Esophagus squamous epithelium (tissue), 4 donors: Measurements from ENCODE around the gene COL7A1.

Experiments
- CTCF ChIP-seq, 6 experiments: fragments of 450-650 bp in 4 of 6; fragments of 200-600 bp in 2 of 6; sonication (generic) in 2 of 6; IDR thresholded peaks; one replicate each; pipeline ENCODE4 v1.5.1; 2016 to 2019; ENCODE audit warnings: antibody characterized with exemption in 6 of 6, mild to moderate bottlenecking in 4 of 6, moderate library complexity in 4 of 6
- POLR2A ChIP-seq, 4 donors: fragments of 450-650 bp; IDR thresholded peaks; one replicate each; pipeline ENCODE4 v1.6.1; 2017; ENCODE audit warnings: antibody characterized with exemption in 4 of 4, mild to moderate bottlenecking in 4 of 4, moderate library complexity in 3 of 4

- TF ChIP-seq POLR2A (IDR thresholded peaks at IDR 0.05) (no peak), CTCF (IDR thresholded peaks at IDR 0.05) (no peak)
These were observed 30.5 kb downstream of the COL7A1 start for GRCh38 chr3:48564667-48565066.
